Mononuclear cell (primary cell): ENCODE measurements around the gene EPHA10. TPM values are rescaled to one million over a fixed set of nuclear protein-coding genes. Genes with fewer than 3 reads are reported as not detected.
"Not testable (repeated sequence)": the region's sequence is repeated elsewhere in the genome, so short reads cannot be mapped to it uniquely, and the experiment has no call there.

Experiments used
- H3K27me3 ChIP-seq: 2 replicates; pipeline ENCODE4 v1.6.0; 2011; ENCODE audit warnings: low read length, control low read depth; ENCODE audit not compliant: insufficient read depth
- H3K4me1 ChIP-seq: 2 replicates; pipeline ENCODE4 v1.5.1; 2011; ENCODE audit warnings: mild to moderate bottlenecking, low read length, control low read depth; ENCODE audit not compliant: insufficient read depth
- H3K4me3 ChIP-seq: 2 replicates; pipeline ENCODE4 v1.5.1; 2011; ENCODE audit warnings: mild to moderate bottlenecking, low read length, moderate library complexity
- H3K9me3 ChIP-seq: 2 replicates; pipeline ENCODE4 v1.5.1; 2011; ENCODE audit warnings: low read depth, mild to moderate bottlenecking, control low read depth, low read length
- total RNA-seq: library from RNA; depleted of rRNA; stranded (reverse); fragments of >200 nt; gene quantifications from one replicate; pipeline ENCODE4 v1.2.3, GENCODE V29; 2012

The EPHA10 gene
- total RNA-seq, 1 donor: not detected

- H3K27me3 ChIP-seq: no peaks in the 10 kb centered on the region
- H3K4me1 ChIP-seq: peaks cover 40% of the 10 kb centered on the region
- peak within 1 kb of the TSS; percentile 82 for H3K4me3 ChIP-seq
- no peaks in the 10 kb centered on the region for H3K9me3 ChIP-seq
Measured at GRCh38 chr1:37692078-37692833, 72.7 kb downstream of the EPHA10 start, which contains the start of gene CDCA8. CDCA8 (plus strand) TSS chr1:37692516; CDS start chr1:37692691, 175 bp downstream.

GRCh38 chr1:37691497-37692077 lies 73.3 kb downstream of the EPHA10 start:
- H3K27me3 ChIP-seq: no peaks in the 10 kb centered on the region
- H3K4me1 ChIP-seq: peaks cover 40% of the 10 kb centered on the region
- H3K4me3 ChIP-seq: peak overlapping the region; percentile 82
- H3K9me3 ChIP-seq: no peaks in the 10 kb centered on the region

GRCh38 chr1:37688926-37689325 lies 76.0 kb downstream of the EPHA10 start:
- Histone ChIP-seq H3K4me3 (no peak overlapping the region), H3K27me3 (no peaks in the 10 kb centered on the region), H3K9me3 (no peaks in the 10 kb centered on the region), H3K4me1 (peaks cover 40% of the 10 kb centered on the region)

- not testable (repeated sequence) for H3K4me3 ChIP-seq, H3K27me3 ChIP-seq, H3K9me3 ChIP-seq
- H3K4me1 ChIP-seq: peaks cover 34% of the 10 kb centered on the region
Measured at GRCh38 chr1:37687764-37688163, 77.2 kb downstream of the EPHA10 start.

GRCh38 chr1:37685722-37686121 lies 79.2 kb downstream of the EPHA10 start:
- Histone ChIP-seq H3K27me3 (no peaks in the 10 kb centered on the region), H3K4me3 (no peak overlapping the region), H3K4me1 (peaks cover 22% of the 10 kb centered on the region), H3K9me3 (no peaks in the 10 kb centered on the region)

- H3K9me3 ChIP-seq, H3K27me3 ChIP-seq, H3K4me3 ChIP-seq: not testable (repeated sequence)
- peaks cover 10% of the 10 kb centered on the region for H3K4me1 ChIP-seq
Measured at GRCh38 chr1:37684182-37684581, 80.7 kb downstream of the EPHA10 start.

GRCh38 chr1:37682334-37682987 lies 82.5 kb downstream of the EPHA10 start:
- Histone ChIP-seq H3K4me3 (no peak overlapping the region), H3K27me3 (no peaks in the 10 kb centered on the region), H3K4me1 (peaks cover 3% of the 10 kb centered on the region), H3K9me3 (no peaks in the 10 kb centered on the region)

GRCh38 chr1:37680933-37681332 lies 84.0 kb downstream of the EPHA10 start:
- peaks cover 17% of the 10 kb centered on the region for H3K4me1 ChIP-seq
- no peaks in the 10 kb centered on the region for H3K27me3 ChIP-seq
- H3K4me3 ChIP-seq: no peak overlapping the region
- H3K9me3 ChIP-seq: no peaks in the 10 kb centered on the region

GRCh38 chr1:37677808-37678207 lies 87.1 kb downstream of the EPHA10 start:
- H3K9me3 ChIP-seq: no peaks in the 10 kb centered on the region
- H3K27me3 ChIP-seq: no peaks in the 10 kb centered on the region
- peaks cover 43% of the 10 kb centered on the region for H3K4me1 ChIP-seq
- H3K4me3 ChIP-seq: no peak overlapping the region

GRCh38 chr1:37677143-37677439 lies 87.8 kb downstream of the EPHA10 start:
- H3K4me3 ChIP-seq: no peak overlapping the region
- H3K27me3 ChIP-seq: no peaks in the 10 kb centered on the region
- H3K4me1 ChIP-seq: peaks cover 40% of the 10 kb centered on the region
- H3K9me3 ChIP-seq: no peaks in the 10 kb centered on the region

- peaks cover 40% of the 10 kb centered on the region for H3K4me1 ChIP-seq
Measured at GRCh38 chr1:37676281-37677142, 88.4 kb downstream of the EPHA10 start.

GRCh38 chr1:37673920-37674319 lies 91.0 kb downstream of the EPHA10 start:
- no peaks in the 10 kb centered on the region for H3K9me3 ChIP-seq
- H3K4me3 ChIP-seq: no peak overlapping the region
- no peaks in the 10 kb centered on the region for H3K27me3 ChIP-seq
- H3K4me1 ChIP-seq: peaks cover 40% of the 10 kb centered on the region

More at GRCh38 chr1:37676281-37677142, 88.4 kb downstream of the EPHA10 start:
- no peak overlapping the region for H3K4me3 ChIP-seq
- no peaks in the 10 kb centered on the region for H3K27me3 ChIP-seq
- H3K9me3 ChIP-seq: no peaks in the 10 kb centered on the region

- H3K9me3 ChIP-seq: no peaks in the 10 kb centered on the region
- H3K27me3 ChIP-seq: no peaks in the 10 kb centered on the region
- peaks cover 39% of the 10 kb centered on the region for H3K4me1 ChIP-seq
- no peak overlapping the region for H3K4me3 ChIP-seq
Measured at GRCh38 chr1:37672136-37672870, 92.6 kb downstream of the EPHA10 start.

GRCh38 chr1:37671261-37671660 lies 93.7 kb downstream of the EPHA10 start:
- no peaks in the 10 kb centered on the region for H3K9me3 ChIP-seq
- no peaks in the 10 kb centered on the region for H3K27me3 ChIP-seq
- peaks cover 29% of the 10 kb centered on the region for H3K4me1 ChIP-seq
- no peak overlapping the region for H3K4me3 ChIP-seq
